ENCODE data around the gene PNMA8B.

DNA sequence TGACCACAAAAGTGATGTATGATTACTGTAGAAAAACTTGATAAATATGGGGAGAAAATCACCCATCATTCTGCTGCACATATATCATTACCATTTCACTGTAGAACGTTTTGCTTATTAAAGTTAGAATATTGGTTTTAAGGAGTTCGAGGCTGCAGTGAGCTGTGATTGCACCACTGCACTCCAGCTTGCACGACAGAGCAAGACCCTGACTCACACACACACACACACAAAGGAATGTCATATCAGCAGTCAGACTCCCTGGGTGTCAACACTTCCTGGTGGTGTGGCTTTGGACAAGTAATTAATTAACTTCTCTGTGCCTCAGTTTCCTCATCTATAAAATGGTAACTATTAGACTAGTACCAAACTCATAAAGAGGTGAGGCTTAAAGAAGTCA is 13.0 kb downstream of the PNMA8B start:
- TF ChIP-seq, protein P1, sequence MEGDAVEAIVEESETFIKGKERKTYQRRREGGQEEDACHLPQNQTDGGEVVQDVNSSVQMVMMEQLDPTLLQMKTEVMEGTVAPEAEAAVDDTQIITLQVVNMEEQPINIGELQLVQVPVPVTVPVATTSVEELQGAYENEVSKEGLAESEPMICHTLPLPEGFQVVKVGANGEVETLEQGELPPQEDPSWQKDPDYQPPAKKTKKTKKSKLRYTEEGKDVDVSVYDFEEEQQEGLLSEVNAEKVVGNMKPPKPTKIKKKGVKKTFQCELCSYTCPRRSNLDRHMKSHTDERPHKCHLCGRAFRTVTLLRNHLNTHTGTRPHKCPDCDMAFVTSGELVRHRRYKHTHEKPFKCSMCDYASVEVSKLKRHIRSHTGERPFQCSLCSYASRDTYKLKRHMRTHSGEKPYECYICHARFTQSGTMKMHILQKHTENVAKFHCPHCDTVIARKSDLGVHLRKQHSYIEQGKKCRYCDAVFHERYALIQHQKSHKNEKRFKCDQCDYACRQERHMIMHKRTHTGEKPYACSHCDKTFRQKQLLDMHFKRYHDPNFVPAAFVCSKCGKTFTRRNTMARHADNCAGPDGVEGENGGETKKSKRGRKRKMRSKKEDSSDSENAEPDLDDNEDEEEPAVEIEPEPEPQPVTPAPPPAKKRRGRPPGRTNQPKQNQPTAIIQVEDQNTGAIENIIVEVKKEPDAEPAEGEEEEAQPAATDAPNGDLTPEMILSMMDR (IDR thresholded peaks at IDR 0.05): no peak
- no peak for TF ChIP-seq POLR2A (IDR thresholded peaks at IDR 0.05)
